Body of pancreas (tissue), 4 donors: ENCODE results near the gene COL8A1. TPM values are rescaled to one million over a fixed set of nuclear protein-coding genes. Genes with fewer than 3 reads are reported as not detected.
"Not testable (repeated sequence)": the region's sequence is repeated elsewhere in the genome, so short reads cannot be mapped to it uniquely, and the experiment has no call there.

Source experiments
- ATAC-seq: fragments of 150-250 bp; one replicate; pipeline ENCODE4 v1.9.1; 2016
- DNase-seq, 4 donors: peaks; one replicate each; pipeline ENCODE4 v3.0.0-alpha.2; 2019
- H3K27ac ChIP-seq, 4 donors: fragments of 200-600 bp; sonication (generic); 1 replicate in 3 of 4; 2 replicates in 1 of 4; pipeline versions ENCODE4 v1.5.1 to v1.6.1; 2016 to 2019; ENCODE audit warnings: mild to moderate bottlenecking in 1 of 4, mixed read lengths in 1 of 4, moderate library complexity in 1 of 4
- H3K27me3 ChIP-seq, 2 donors: fragments of 200-600 bp; sonication (generic); one replicate each; pipeline ENCODE4 v1.6.0; 2016; ENCODE audit warnings: mild to moderate bottlenecking in 1 of 2
- H3K36me3 ChIP-seq, 2 donors: fragments of 200-600 bp; sonication (generic); replicated peaks in 1 of 2; 2 replicates each; pipeline ENCODE4 v1.5.1; 2016; ENCODE audit warnings: low read depth in 2 of 2; ENCODE audit not compliant: insufficient read depth in 1 of 2
- H3K4me1 ChIP-seq: fragments of 200-600 bp; sonication (generic); one replicate; pipeline ENCODE4 v1.6.0; 2016
- H3K4me3 ChIP-seq, 2 donors: fragments of 200-600 bp; sonication (generic); 1 replicate in 1 of 2; 2 replicates in 1 of 2; pipeline ENCODE4 v1.5.1; 2016 to 2019
- H3K9me3 ChIP-seq, 3 donors: fragments of 200-600 bp; sonication (generic); 1 replicate in 2 of 3; 2 replicates in 1 of 3; pipeline ENCODE4 v1.5.1; 2016
- CTCF ChIP-seq, 7 experiments: fragments of 450-650 bp in 4 of 7; fragments of 200-600 bp in 3 of 7; sonication (generic) in 3 of 7; IDR thresholded peaks; one replicate each; pipeline ENCODE4 v1.5.1; 2016 to 2019; ENCODE audit warnings: antibody characterized with exemption in 7 of 7
- POLR2A ChIP-seq, 3 donors: fragments of 450-650 bp; IDR thresholded peaks; one replicate each; pipeline ENCODE4 v1.6.1; 2016; ENCODE audit warnings: antibody characterized with exemption in 3 of 3, mild to moderate bottlenecking in 2 of 3
- WGBS, 2 donors: methylation state at CpG; one replicate each; pipeline ENCODE4 v1.1.5; 2017; 5-methylcytosine and 5-hydroxymethylcytosine counted together
- intact Hi-C: fragments of 100-400 bp; cut with DNase I; formaldehyde crosslinking; loops from one replicate; pipeline ENCODE4 v1.15.1; 2023
- total RNA-seq, 2 donors: library from RNA; depleted of rRNA; stranded (reverse); fragments of >200 nt; gene quantifications; one replicate each; pipeline ENCODE4 v1.1.0, GENCODE V29; 2016

The COL8A1 gene
- total RNA-seq = 1 to 10 TPM in 1 of 2 donors, under 1 TPM in 1; 0.99 to 5.4 TPM

- H3K36me3 ChIP-seq = no peaks in the 10 kb centered on the region
- no peak within 1 kb of the TSS for H3K27ac ChIP-seq
- TF ChIP-seq CTCF (IDR thresholded peaks at IDR 0.05) (no peak), POLR2A (IDR thresholded peaks at IDR 0.05) (no peak)
- no peak within 1 kb of the TSS for H3K4me3 ChIP-seq
- intact Hi-C loops = no loop called here
- WGBS, 2 donors = 4% methylated on average over 23 to 26 of the region's 26 CpGs
- DNase-seq (peak; percentile 7 to 33 (median 21)), ATAC-seq (peak; percentile 48)
- peaks cover 20% of the 10 kb centered on the region for H3K4me1 ChIP-seq
- no peaks in the 10 kb centered on the region for H3K9me3 ChIP-seq
- peaks cover 0 to 5% of the 10 kb centered on the region in 2 donors for H3K27me3 ChIP-seq
These were observed at the start of gene COL8A1 for GRCh38 chr3:99638167-99638948. TSS of gene COL8A1 (plus strand) at chr3:99638594. CDS start at chr3:99790683, 152,089 bp downstream.

GRCh38 chr3:99589168-99589567 lies 49.2 kb upstream of the COL8A1 start:
- H3K27me3 ChIP-seq, H3K27ac ChIP-seq, ATAC-seq, H3K9me3 ChIP-seq, H3K4me3 ChIP-seq, DNase-seq, intact Hi-C loops, H3K4me1 ChIP-seq, H3K36me3 ChIP-seq: not testable (repeated sequence)
- 14 to 36% methylated on average over 3 of the region's 4 CpGs for WGBS, 2 donors

- H3K4me1 ChIP-seq = no peaks in the 10 kb centered on the region
- no peak for DNase-seq
- TF ChIP-seq POLR2A (IDR thresholded peaks at IDR 0.05) (no peak), CTCF (IDR thresholded peaks at IDR 0.05) (no peak)
- H3K4me3 ChIP-seq = no peak overlapping the region
- ATAC-seq = no peak
- no peaks in the 10 kb centered on the region for H3K36me3 ChIP-seq
- intact Hi-C loops = no loop called here
- WGBS, 2 donors = 58 to 66% methylated on average over 5 of the region's 5 CpGs
- no peak overlapping the region for H3K27ac ChIP-seq
- no peaks in the 10 kb centered on the region for H3K27me3 ChIP-seq
- H3K9me3 ChIP-seq = no peaks in the 10 kb centered on the region
These were observed 38.5 kb upstream of the COL8A1 start for GRCh38 chr3:99599894-99600293.

- H3K27ac ChIP-seq = no peak overlapping the region
- 67 to 84% methylated on average over 1 of the region's 1 CpG for WGBS, 2 donors
- H3K4me1 ChIP-seq = no peaks in the 10 kb centered on the region
- H3K4me3 ChIP-seq = no peak overlapping the region
- H3K27me3 ChIP-seq = no peaks in the 10 kb centered on the region
- H3K9me3 ChIP-seq = no peaks in the 10 kb centered on the region
- intact Hi-C loops = no loop called here
- no peak for TF ChIP-seq CTCF (IDR thresholded peaks at IDR 0.05)
- no peak for TF ChIP-seq POLR2A (IDR thresholded peaks at IDR 0.05)
- H3K36me3 ChIP-seq = no peaks in the 10 kb centered on the region
- no peak for DNase-seq
- ATAC-seq = no peak
These were observed 36.9 kb upstream of the COL8A1 start for GRCh38 chr3:99601515-99601914.

- ATAC-seq (no peak), DNase-seq (no peak)
- H3K4me3 ChIP-seq = no peak overlapping the region
- 36 to 48% methylated on average over 3 of the region's 3 CpGs for WGBS, 2 donors
- TF ChIP-seq CTCF (IDR thresholded peaks at IDR 0.05) (no peak), POLR2A (IDR thresholded peaks at IDR 0.05) (no peak)
- H3K4me1 ChIP-seq = no peaks in the 10 kb centered on the region
- no peaks in the 10 kb centered on the region for H3K36me3 ChIP-seq
- H3K27ac ChIP-seq = no peak overlapping the region
- no peaks in the 10 kb centered on the region for H3K9me3 ChIP-seq
- no peaks in the 10 kb centered on the region for H3K27me3 ChIP-seq
- intact Hi-C loops = no loop called here
These were observed 36.2 kb upstream of the COL8A1 start for GRCh38 chr3:99602183-99602582.
